Duodenal mucosa (tissue), 2 donors: ENCODE results near the gene SERF2.
"Not testable (repeated sequence)": the region's sequence is repeated elsewhere in the genome, so short reads cannot be mapped to it uniquely, and the experiment has no call there.

ENCODE experiments used
- H3K27ac ChIP-seq: one replicate; pipeline ENCODE4 v1.7.0; 2013; ENCODE audit warnings: low read depth, low read length
- H3K27me3 ChIP-seq, 2 donors: one replicate each; pipeline ENCODE4 v1.7.0; 2013; ENCODE audit warnings: low read length in 2 of 2, control low read depth in 1 of 2; ENCODE audit not compliant: insufficient read depth in 2 of 2, control insufficient read depth in 1 of 2
- H3K36me3 ChIP-seq, 2 donors: one replicate each; pipeline ENCODE4 v1.7.0; 2013; ENCODE audit warnings: low read length in 2 of 2, control low read depth in 1 of 2; ENCODE audit not compliant: insufficient read depth in 2 of 2, control insufficient read depth in 1 of 2
- H3K4me1 ChIP-seq, 2 donors: one replicate each; pipeline ENCODE4 v1.7.0; 2013; ENCODE audit warnings: low read length in 2 of 2, control low read depth in 1 of 2; ENCODE audit not compliant: insufficient read depth in 2 of 2, control insufficient read depth in 1 of 2
- H3K4me3 ChIP-seq, 2 donors: one replicate each; pipeline ENCODE4 v1.7.0; 2013; ENCODE audit warnings: low read length in 2 of 2, low read depth in 1 of 2
- H3K9ac ChIP-seq, 2 donors: one replicate each; pipeline ENCODE4 v1.7.0; 2013; ENCODE audit warnings: low read length in 2 of 2, low read depth in 1 of 2
- H3K9me3 ChIP-seq, 2 donors: one replicate each; pipeline ENCODE4 v1.7.0; 2013; ENCODE audit warnings: low read length in 2 of 2, control low read depth in 1 of 2; ENCODE audit not compliant: control insufficient read depth in 1 of 2

The SERF2 gene

DNA sequence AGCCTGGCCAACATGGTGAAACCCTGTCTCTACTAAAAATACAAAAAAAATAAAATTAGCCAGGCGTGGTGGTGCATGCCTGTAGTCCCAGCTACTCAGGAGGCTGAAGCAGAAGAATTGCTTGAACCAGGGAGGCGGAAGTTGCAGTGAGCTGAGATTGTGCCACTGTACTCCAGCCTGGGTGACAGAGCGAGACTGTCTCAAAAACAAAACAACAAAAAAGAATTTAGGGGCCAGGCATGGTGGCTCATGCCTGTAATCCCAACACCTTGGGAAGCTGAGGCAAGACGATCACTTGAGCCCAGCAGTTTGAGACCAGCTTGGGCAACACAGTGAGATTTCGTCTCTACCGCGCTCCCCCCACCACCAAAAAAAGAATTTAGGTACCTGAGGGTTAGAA, 10.6 kb downstream of the SERF2 start:
- not testable (repeated sequence) for H3K9ac ChIP-seq, H3K27me3 ChIP-seq, H3K27ac ChIP-seq, H3K4me3 ChIP-seq, H3K9me3 ChIP-seq
- peaks cover 19 to 45% of the 10 kb centered on the region in 2 donors for H3K36me3 ChIP-seq
- H3K4me1 ChIP-seq = peaks cover 26 to 32% of the 10 kb centered on the region in 2 donors

DNA sequence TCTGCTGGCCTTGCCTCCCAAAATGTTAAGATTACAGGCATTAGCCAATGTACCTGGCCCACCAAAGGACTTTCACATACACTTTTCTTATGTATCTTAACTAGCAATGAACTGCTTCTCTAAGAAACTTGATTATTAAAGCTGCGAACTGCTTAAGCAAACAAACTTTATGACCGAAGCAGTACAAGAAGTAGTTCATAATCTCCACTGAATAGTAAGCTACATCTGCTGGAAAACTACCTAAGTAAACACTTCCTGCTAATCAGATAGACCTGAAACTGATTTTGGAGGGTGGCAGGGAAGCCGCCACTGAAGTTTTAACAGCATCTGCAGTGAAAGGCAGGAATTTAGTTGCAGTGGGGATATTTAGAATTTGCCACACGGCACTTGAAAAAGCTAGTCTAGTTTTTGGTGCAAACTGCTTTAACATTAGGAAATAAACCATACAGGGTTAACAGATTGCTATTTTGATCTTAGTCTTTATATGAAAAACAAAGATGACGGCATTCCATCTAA, 16.4 kb downstream of the SERF2 start:
- H3K9me3 ChIP-seq = no peaks in the 10 kb centered on the region
- peaks cover 44 to 83% of the 10 kb centered on the region in 2 donors for H3K36me3 ChIP-seq
- no peak overlapping the region for H3K27ac ChIP-seq
- H3K9ac ChIP-seq = no peak overlapping the region
- no peaks in the 10 kb centered on the region for H3K4me1 ChIP-seq
- H3K27me3 ChIP-seq = no peaks in the 10 kb centered on the region
- no peak overlapping the region for H3K4me3 ChIP-seq

DNA sequence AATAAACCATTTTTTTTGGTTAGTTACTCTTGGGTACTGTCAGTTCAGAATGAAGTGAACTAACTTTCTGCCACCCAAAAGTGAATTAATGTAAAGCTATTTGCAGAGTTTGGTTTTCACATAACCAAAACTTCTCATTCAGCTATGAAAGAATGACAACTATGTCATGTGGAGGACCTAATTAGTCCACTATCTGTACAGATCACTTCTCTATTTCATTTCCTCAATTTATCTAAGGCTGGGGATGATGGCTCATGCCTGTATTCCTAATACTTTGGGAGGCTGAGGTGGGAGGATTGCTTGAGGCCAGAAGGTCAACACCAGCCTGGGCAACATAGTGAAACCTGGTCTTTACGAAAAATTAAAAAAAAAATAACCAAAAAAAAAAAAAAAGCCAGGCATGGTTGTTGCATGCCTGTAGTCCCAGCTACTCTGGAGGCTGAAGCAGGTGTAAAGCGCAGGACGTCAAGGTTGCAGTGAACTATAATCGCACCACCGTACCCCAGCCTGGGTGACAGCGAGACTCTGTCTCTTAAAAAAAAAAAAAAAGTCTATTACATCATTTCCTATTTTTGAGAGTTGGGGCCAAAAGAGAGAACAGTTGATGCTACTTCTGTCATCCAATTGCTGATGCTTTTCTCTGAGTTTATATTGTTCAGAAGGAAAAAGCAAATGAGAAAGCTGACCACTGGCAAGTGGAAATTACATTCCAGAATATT, 17.0 kb downstream of the SERF2 start:
- Histone ChIP-seq H3K27me3 (no peaks in the 10 kb centered on the region), H3K9me3 (no peaks in the 10 kb centered on the region), H3K27ac (no peak overlapping the region), H3K36me3 (peaks cover 46 to 87% of the 10 kb centered on the region in 2 donors), H3K9ac (no peak overlapping the region), H3K4me3 (no peak overlapping the region), H3K4me1 (no peaks in the 10 kb centered on the region)

DNA sequence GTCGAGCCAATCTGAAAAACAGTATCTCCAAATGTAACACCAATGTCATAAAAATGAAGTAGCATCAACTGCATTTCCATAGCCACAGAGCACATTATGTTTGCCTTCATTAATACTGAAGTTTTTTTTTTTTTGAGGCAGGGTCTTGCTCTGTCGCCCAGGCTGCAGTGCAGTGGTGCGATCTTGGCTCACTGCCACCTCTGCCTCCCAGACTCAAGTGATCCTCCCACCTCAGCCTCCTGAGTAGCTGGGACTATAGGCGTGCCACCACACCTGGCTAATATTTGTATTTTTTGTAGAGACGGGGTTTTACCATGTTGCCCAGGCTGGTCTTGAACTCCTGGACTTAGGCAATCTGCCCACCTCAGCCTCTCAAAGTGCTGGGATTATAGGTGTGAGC, 22.9 kb downstream of the SERF2 start:
- H3K9me3 ChIP-seq, H3K4me1 ChIP-seq, H3K27ac ChIP-seq, H3K4me3 ChIP-seq, H3K27me3 ChIP-seq, H3K9ac ChIP-seq: not testable (repeated sequence)
- H3K36me3 ChIP-seq = peaks cover 42 to 67% of the 10 kb centered on the region in 2 donors

DNA sequence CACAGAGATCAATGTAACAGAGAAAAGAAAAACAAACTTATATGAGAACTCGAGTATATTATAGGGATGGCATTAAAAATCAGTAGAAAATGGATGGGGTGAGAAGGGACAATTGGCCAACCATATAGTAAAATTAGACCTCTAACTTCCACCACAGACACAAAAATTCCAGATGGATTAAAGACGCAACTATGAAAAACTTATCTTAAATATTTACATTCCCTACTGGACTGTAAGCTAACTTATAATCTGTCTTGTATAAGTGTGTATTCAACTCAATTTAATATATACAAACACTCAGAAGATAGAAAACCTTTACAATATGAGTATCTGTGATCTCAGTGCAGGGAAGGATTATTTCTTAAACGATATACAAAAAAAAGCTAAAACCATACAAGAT, 29.4 kb downstream of the SERF2 start:
- peaks cover 13 to 19% of the 10 kb centered on the region in 2 donors for H3K4me1 ChIP-seq
- no peaks in the 10 kb centered on the region for H3K27me3 ChIP-seq
- H3K27ac ChIP-seq = no peak overlapping the region
- peaks cover 13 to 15% of the 10 kb centered on the region in 2 donors for H3K36me3 ChIP-seq
- H3K9ac ChIP-seq = no peak overlapping the region
- H3K9me3 ChIP-seq = no peaks in the 10 kb centered on the region
- H3K4me3 ChIP-seq = no peak overlapping the region

DNA sequence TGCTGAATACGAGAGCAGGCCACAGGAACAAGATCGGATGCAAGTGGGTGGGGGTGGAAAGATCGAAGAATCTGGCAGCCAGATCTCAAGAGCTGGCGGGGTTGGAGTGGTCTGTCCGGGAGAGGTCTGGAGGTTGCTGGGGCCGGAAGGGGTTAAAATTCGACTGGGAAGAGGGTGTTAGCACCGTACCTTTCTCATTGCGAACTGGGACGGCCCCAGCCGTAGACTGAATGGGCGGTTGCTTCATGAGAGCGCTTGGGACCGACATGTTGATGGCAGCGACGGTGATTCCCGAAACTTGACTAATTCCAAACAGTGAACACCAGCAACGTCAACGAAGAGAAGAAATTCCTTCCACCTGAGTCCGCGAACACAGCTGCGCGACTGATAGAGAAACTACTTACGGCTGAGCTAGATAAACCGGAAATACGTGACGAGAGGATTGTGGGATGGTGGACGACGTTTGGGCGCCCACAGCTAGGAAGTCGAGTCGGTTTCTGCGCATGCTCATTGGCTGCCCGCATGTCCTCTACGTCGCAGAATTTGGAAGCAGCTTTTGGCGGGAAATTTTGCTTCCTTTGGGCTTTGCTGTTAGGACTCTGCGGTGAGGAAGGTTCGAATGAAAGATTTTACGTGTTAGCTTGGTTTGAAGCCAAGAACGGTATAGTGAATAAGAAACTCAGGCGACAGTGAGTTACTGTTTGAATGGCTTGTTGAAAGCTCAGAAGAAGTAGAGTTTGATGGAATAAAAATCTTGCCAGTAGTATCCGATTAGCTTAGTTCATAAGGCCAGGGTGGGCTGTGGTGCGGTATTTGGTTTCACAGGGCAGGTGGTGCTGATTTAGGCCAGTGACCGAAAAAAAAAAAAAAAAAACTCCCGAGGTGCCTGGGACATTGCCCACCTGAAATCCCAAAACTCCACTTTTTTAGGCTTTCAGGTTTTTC, 32.5 kb downstream of the SERF2 start, which contains the start of gene MFAP1:
Gene MFAP1, minus strand, starts transcription at position 389 of the 945 bp plus-strand sequence. Its CDS starts 121 bp downstream, at position 268.
- peak within 1 kb of the TSS; percentile 63 to 99 for H3K9ac ChIP-seq
- H3K9me3 ChIP-seq = no peaks in the 10 kb centered on the region
- no peaks in the 10 kb centered on the region for H3K27me3 ChIP-seq
- H3K36me3 ChIP-seq = peaks cover 0 to 3% of the 10 kb centered on the region in 2 donors
- peak within 1 kb of the TSS; percentile 90 to 95 for H3K4me3 ChIP-seq
- peak within 1 kb of the TSS; percentile 81 for H3K27ac ChIP-seq
- H3K4me1 ChIP-seq = peaks cover 26% of the 10 kb centered on the region in 2 donors

DNA sequence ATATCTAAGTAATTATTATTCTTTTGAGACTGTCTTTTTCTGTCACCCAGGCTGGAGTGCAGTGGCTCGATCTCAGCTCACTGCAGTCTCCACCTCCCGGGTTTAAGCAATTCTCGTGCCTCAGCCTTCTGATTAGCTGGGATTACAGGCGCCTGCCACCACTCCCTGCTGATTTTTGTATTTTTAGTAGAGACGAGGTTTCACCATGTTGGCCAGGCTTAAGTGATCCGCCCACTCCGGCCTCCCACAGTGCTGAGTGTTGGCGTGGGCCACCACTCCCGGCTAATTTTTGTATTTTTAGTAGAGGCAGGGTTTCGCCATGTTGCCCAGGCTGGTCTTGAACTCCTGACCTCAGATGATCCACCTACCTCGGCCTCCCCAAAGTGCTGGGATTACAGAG, 33.2 kb downstream of the SERF2 start:
- not testable (repeated sequence) for H3K36me3 ChIP-seq, H3K27me3 ChIP-seq, H3K9ac ChIP-seq, H3K9me3 ChIP-seq, H3K4me3 ChIP-seq, H3K27ac ChIP-seq
- H3K4me1 ChIP-seq = peaks cover 26% of the 10 kb centered on the region in 2 donors

DNA sequence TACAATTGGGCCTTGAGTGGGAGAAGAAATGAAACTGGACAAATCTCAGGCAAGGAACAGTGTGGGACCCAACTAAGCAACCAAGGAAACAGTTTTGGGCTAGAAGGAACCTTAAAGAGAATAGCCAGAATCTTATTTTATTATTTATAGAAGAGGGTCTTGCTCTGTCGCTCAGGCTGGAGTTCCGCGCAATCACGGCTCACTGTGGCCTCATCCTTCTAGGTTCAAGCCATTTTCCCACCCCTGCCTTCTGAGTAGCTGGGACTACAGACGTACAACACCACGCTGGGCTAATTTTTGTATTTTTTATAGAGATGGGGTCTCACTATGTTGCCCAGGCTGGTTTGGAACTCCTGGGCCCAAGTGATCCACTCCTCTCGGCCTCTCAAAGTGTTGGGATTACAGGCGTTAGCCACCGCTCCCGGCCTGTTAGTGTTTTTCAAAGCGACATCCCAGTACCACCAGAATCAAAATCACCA, 33.9 kb downstream of the SERF2 start:
- no peaks in the 10 kb centered on the region for H3K9me3 ChIP-seq
- H3K9ac ChIP-seq = no peak overlapping the region
- peak overlapping the region; percentile 71 to 74 for H3K4me3 ChIP-seq
- peaks cover 26% of the 10 kb centered on the region in 2 donors for H3K4me1 ChIP-seq
- no peak overlapping the region for H3K27ac ChIP-seq
- no peaks in the 10 kb centered on the region for H3K27me3 ChIP-seq
- no peaks in the 10 kb centered on the region for H3K36me3 ChIP-seq

DNA sequence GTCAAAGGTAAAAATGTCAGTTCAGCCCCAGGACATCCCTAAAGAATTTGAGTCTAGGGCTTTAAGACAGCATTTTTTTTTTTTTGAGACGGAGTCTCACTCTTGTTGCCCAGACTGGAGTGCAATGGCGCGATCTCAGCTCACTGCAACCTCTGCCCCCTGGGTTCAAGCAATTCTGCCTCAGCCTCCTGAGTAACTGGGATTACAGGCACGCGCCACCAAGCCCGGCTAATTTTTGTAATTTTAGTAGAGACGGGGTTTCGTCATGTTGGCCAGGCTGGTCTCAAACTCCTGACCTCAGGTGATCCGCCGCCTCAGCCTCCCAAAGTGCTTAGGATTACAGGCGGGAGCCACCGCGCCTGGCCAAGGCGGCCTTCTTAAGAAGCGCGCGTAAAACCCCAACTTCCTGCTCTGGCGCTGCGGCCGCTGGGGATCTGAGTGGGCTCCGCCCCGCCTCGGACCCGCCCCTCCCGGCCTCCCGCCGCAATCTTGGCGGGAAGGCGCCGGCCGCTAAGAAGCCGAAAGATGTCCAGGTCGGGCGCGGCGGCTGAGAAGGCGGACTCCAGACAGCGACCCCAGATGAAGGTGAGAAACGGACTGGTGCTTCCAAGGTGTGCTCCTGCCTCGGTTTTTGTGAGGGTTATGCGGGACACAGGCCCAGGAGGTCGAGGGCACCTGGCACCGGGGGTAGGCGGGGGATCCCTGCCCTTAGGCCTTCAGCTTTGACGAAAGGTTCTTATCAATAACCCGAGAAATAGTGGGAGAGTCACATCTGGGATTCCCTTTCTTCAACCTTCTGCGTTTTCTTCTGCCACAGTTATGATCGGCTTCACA, 34.6 kb downstream of the SERF2 start, which contains the start of gene WDR76:
Gene WDR76, plus strand, starts transcription at position 495 of the 834 bp plus-strand sequence. Its CDS starts 31 bp downstream, at position 526.
- peak within 1 kb of the TSS; percentile 13 for H3K27ac ChIP-seq
- H3K36me3 ChIP-seq = no peaks in the 10 kb centered on the region
- H3K9me3 ChIP-seq = no peaks in the 10 kb centered on the region
- H3K4me3 ChIP-seq = peak within 1 kb of the TSS; percentile 71 to 74
- H3K9ac ChIP-seq = peak within 1 kb of the TSS; percentile 54 to 77
- H3K27me3 ChIP-seq = no peaks in the 10 kb centered on the region
- H3K4me1 ChIP-seq = peaks cover 22 to 26% of the 10 kb centered on the region in 2 donors
